ENCODE data around the gene SNRNP48.

DNA sequence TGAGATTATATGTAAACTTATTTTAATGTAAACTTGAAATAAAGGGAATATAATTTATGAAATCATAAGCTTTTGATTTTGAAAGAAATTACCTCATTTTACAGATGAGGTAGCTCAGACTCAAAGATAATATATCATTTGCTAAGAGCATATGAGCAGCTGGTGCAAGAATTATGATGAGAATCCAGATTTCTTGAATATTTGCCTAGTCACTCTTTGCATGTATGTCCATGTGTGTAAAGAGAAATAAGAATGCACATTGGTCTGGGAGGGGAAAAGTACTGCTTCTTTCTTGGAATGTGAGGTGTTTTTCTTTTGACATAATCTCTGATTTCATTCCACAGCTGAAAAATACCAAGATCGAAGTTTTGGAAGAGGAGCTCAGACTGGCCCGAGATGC is 11.1 kb upstream of the SNRNP48 start:
- TF ChIP-seq, protein P1, sequence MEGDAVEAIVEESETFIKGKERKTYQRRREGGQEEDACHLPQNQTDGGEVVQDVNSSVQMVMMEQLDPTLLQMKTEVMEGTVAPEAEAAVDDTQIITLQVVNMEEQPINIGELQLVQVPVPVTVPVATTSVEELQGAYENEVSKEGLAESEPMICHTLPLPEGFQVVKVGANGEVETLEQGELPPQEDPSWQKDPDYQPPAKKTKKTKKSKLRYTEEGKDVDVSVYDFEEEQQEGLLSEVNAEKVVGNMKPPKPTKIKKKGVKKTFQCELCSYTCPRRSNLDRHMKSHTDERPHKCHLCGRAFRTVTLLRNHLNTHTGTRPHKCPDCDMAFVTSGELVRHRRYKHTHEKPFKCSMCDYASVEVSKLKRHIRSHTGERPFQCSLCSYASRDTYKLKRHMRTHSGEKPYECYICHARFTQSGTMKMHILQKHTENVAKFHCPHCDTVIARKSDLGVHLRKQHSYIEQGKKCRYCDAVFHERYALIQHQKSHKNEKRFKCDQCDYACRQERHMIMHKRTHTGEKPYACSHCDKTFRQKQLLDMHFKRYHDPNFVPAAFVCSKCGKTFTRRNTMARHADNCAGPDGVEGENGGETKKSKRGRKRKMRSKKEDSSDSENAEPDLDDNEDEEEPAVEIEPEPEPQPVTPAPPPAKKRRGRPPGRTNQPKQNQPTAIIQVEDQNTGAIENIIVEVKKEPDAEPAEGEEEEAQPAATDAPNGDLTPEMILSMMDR (IDR thresholded peaks at IDR 0.05), result no peak
- TF ChIP-seq POLR2A (IDR thresholded peaks at IDR 0.05), result no peak

All from esophagus squamous epithelium (tissue), 4 donors.